ENCODE data around the gene SESN1.

Gene SESN1

GRCh38 chr6:108937170-108937569 is 157.5 kb downstream of the SESN1 start:
- no peak for DNase-seq (ENCODE audit: low read depth in 2 of 2)

All from activated CD8-positive, alpha-beta memory T cell treated with anti-CD3 and anti-CD28 coated beads for 4 hours (primary cell).